Neural progenitor cell (in vitro differentiated cells): ENCODE results near the gene PRDM16.

Source experiments
- CTCF ChIP-seq: fragments of 200-600 bp; sonication (generic); IDR thresholded peaks from 2 replicates; pipeline ENCODE4 v1.5.1; 2017; ENCODE audit warnings: antibody characterized with exemption, mild to moderate bottlenecking
- EZH2 ChIP-seq: fragments of 200-600 bp; sonication (generic); IDR thresholded peaks from 2 replicates; pipeline ENCODE4 v1.6.1; 2017; ENCODE audit warnings: antibody characterized with exemption, mild to moderate bottlenecking, moderate library complexity
- EZH2phosphoT487 ChIP-seq: fragments of 200-600 bp; sonication (generic); IDR thresholded peaks from 2 replicates; pipeline ENCODE4 v1.6.1; 2017; ENCODE audit warnings: antibody characterized with exemption

GRCh38 chr1:3284691-3285090 lies 215.7 kb downstream of the PRDM16 start:
- no peak for TF ChIP-seq CTCF
- TF ChIP-seq EZH2, result no peak
- no peak for TF ChIP-seq EZH2phosphoT487
